Measurements from ENCODE around the gene TMCO2.

Gene TMCO2

GRCh38 chr1:40258445-40258769 lies 10.7 kb downstream of the TMCO2 start:
- no peak for DNase-seq

- no peak for DNase-seq
These were observed 16.6 kb downstream of the TMCO2 start for GRCh38 chr1:40264354-40264781.

DNA sequence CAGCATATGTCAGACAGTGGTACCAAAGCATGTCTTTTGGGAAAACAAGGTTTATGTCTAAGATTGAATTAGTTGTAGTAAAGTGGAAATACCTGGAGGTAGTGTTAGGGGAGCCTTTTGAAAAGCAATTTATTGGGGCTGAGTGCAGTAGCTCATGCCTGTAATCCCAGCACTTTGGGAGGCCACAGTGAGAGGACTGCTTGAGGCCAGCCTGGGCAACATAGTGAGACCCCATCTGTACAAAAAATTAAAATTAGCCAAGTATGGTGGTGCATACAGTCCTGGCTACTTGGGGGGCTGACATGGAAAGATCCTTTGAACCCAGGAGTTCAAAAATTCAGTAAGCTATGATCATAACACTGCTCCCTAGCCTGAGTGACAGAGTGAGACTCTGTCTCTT lies 17.6 kb downstream of the TMCO2 start:
- DNase-seq, result no peak

GRCh38 chr1:40265919-40266318 lies 18.2 kb downstream of the TMCO2 start:
- no peak for DNase-seq

DNA sequence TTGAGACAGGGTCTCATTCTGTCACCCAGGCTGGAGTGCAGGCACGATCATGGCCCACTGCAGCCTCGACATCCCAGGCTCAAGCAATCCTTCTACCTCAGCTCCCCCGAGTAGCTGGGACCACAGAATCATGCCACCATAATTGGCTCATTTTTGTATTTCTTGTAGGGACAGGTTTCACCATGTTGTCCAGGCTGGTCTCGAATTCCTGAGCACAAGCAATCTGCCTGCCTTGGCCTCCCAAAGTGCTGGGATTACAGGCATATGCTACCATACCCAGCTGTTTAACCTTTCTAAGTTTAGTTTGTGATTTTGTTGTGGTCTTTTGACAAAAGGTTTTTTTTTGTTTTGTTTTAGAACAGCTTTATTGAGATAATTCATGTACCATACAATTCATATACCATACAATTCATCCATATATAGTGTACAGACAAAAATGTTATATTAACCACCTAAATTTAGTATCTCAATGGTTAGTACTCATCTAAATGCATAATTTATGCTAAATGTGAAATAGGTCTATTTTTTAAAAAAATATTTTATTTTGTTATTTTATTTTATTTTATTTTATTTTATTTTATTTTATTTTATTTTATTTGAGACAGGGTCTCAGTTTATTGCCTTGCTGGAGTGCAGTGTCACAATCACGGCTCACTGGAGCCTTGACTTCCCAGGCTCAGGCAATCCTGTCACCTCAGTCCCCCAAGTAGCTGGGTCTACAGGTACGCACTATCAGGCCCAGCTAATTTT lies 19.2 kb downstream of the TMCO2 start:
- no peak for DNase-seq

DNA sequence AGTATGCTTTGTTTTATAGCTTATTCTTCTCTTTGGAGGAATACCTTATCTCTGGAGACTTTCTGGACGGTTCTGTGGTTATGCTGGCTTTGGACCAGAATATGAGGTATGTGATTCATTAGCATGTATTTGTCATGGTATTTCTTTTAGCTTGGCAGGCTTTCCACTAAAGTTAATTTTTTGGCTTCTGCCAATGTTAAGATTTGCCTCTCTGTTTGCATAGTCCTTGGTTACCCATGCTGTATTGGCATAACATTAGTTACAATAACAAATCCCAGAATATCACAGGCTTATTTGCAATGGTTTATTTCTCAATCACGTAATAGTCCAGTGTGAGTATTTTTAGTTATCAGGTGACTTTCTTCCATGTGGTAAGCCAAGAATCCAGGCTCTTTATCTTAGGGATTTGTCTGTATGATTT lies 20.0 kb downstream of the TMCO2 start:
- peak in 1 of 2 experiments; percentile 28 for DNase-seq

DNA sequence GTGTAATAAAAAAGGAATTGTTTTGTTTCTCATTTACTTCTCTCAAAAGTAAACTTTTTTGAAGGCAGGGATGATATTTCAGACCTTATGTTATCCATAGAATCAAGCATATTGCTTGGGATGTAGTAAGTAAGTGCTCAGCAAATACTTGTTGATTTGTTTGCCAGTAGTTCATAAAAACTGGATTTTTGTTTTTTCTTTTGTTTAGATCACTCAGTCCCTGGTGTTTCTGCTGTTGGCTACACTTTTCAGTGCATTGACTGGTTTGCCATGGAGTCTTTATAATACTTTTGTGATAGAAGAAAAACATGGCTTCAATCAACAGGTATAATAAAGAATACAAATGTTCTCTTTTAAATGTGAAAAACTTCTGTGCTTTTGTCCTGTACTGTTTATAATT lies 20.5 kb downstream of the TMCO2 start:
- no peak for DNase-seq

- DNase-seq, result no peak
These were observed 22.6 kb downstream of the TMCO2 start for GRCh38 chr1:40270152-40270834.

DNA sequence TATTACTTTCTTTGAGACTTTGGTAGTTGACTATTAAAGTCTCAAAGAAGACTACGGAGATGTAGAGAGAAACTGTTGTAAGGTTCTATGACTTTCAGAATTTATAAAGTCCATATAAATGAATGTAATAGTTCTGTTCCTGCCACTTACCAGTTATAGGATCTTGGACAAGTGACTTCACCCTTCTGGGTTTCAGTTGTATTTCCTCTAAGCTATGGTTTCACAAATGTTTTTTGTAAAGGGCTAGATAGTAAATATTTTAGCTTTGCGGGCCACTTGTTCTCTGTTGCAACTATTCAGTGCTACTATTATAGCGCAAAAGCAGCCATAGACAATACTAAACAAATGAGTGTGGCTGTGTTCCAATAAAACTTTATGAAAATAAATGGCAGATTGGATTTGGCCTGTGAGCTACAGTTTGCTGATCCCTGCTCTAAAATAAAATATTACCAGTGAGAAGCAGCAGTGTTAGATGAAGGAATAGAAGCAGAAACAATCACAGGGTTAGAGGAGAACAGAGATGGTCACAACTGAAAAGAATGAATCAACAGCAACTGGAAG lies 25.0 kb downstream of the TMCO2 start:
- no peak for DNase-seq

GRCh38 chr1:40273547-40274166 lies 25.9 kb downstream of the TMCO2 start:
- no peak for DNase-seq

- DNase-seq, result no peak
These were observed 26.6 kb downstream of the TMCO2 start for GRCh38 chr1:40274331-40274730.

DNA sequence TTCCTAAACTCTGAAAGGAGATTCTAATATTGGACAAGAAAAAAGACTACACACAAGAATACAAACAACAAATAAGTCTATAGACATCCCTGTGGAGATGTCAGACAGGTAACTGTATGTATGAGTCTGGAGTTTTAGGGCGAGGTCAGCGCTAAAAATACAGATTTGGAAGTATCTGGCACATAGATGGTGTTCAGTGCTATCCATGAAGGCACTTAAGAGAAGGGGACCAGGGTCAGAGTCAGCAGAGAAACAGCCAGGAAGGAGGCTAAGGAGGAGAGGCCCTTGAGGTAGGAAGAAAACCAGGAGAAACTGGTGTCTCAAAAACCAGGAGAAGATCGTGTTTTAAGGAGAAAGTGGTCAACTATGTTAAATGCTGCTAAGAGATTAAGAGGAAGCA lies 28.4 kb downstream of the TMCO2 start:
- DNase-seq, result no peak

GRCh38 chr1:40281853-40282252 lies 34.1 kb downstream of the TMCO2 start:
- peak; percentile 37 to 80 for DNase-seq

GRCh38 chr1:40291293-40291692 lies 43.6 kb downstream of the TMCO2 start:
- DNase-seq, result no peak

DNA sequence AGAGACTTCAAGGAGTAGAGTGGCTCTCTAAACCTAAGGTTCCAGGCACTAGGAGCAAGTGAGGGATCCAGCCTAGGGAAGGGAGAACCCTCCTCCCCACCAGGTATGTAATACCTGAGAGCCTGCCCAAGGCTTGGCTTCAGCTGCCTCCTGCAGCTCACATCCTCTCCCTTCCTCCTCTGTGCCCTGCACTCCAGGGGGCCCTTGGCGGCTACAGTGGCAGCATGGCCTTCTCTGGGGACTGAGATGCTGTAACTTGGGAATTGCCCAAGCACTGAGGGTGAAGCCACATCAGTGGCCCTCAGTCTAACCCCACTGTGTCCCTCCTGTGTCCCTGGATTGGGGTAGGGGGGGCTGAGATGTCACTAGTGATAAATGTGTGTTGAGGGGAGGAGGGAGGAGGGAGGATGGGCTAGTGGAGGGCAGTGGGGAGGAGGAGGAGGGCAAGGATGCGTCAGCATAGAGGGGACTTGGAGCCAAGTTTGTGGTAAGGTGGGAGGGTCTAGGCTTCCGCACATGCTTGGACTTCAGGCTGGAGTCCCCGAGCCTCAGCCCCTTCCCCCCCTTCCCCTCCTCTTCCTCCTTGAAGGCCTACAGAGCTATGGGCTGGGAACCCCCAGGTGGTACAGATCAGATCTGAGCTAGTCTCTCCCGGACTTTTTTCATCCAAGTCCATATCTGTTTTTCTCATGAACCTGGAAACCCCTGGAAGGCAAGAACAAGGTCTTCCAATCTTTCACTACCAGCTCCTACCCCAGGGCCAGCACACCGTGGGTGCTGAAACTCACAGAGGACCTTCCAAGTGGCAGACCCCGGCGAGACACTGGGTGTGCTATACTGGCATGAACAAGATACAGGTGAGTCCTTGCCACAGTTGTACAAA lies 51.9 kb downstream of the TMCO2 start:
- DNase-seq, result no peak

GRCh38 chr1:40300249-40300567 lies 52.5 kb downstream of the TMCO2 start:
- no peak for DNase-seq

- no peak for DNase-seq
These were observed 52.9 kb downstream of the TMCO2 start for GRCh38 chr1:40300651-40301050.

DNA sequence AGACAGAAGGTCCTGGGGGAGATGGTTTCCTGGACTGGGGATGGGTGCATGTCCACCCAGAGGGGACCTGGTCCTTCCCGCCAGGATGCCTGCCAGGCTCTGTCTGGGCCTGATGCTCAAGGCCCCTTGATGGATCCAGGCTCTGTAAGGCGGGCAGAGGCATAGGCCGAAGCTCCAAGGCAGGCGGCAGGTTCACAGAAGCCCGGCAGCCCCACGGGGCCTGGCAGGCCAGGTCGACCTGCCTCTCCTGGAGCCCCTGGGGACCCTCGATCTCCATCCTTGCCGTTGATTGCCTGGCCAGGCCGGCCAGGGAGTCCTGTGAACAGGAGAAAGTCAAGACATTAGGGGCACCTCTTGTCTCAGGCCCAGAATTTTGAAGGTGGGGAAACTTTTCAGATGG lies 53.3 kb downstream of the TMCO2 start:
- DNase-seq, result no peak
